ENCODE data around the gene FMO1.
A peak's percentile ranks its signal among the peaks of the same experiment; 100 is the strongest.
"Not testable (repeated sequence)": the region's sequence is repeated elsewhere in the genome, so short reads cannot be mapped to it uniquely, and the experiment has no call there.

FMO1 gene

DNA sequence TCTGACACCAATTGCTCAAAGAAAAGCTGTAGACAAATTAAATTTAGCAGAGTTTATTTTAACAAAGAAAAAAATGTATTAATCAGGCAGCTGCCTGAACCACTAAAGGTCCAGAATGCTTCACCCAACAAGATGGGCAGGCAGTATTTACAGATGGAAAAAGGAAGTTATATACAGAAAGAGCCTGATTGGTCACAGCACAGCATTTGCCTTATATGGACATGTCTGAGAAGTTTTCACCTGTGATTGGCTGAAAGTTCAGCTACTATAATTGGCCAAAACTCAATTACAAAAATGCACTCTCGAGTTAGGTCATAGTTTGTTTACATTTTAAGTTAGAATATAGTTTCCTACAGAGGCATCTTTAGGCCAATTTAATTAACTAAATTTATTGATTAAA is 15.1 kb upstream of the FMO1 start:
- DNase-seq (ENCODE audit: low spot score), result no peak

DNA sequence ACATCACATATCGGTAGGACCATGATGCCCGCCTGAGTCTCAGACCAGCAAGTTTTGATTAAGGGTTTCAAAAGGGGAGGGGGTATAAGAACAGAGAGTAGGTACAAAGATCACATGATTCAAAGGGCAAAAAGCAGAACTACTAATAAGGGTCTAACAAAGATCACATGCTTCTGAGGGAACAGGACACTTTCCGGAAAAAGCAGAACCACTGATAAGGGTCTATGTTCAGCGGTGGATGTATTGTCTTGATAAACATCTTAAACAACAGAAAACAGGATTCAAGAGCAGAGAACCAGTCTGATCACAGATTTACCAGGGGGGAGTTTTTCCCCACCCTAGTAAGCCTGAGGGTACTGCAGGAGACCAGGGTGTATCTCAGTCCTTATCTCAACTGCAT is 12.1 kb upstream of the FMO1 start:
- DNase-seq (ENCODE audit: low spot score), result not testable (repeated sequence)

DNA sequence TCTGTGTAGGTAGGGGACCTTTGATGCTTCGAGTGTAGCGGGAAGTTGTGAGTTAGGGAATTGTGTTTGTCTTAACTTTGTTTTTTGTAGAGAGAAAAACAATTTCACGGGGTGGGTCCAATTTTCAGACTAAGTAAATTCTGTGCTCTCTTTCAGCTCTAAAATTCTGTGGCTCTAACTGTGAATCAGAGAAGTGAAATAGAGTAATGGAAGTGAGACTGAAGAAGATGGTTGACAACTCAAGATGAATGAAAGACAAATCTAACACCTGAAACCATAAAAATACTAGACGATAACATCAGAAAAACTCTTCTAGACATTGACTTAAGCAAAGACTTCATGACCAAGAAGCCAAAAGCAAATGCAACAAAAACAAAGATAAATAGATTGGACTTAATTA is 4.4 kb upstream of the FMO1 start:
- no peak for DNase-seq (ENCODE audit: low spot score)

DNA sequence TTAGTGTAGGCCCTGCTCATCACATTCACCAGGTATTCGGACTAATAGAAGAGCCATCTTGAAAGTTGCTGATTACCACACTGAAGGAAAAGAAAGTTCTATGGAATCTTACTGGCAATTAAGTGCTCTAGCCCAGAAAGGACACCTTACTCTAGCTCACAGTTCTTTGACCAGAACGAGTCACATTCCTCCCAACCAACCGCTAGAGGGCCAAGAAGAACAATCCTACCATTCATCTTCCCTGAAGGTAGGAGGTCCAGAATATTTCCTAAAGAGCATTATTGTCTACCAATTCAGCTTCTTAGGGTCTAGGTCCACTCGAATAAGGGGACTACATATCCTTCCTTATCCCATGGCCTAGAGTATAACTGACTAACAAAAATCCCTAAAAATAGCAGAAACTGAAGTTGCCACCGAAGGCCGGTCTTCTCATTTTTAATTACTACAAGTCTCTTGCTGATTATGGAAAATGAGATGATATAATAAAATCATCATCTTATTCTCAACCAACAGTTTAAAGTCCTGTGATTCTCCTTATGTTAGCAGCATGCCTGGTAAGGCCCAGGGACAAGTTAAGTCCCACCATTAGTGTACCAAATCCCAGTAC is 2.7 kb upstream of the FMO1 start:
- peak; percentile 47 for DNase-seq (ENCODE audit: low spot score)

DNA sequence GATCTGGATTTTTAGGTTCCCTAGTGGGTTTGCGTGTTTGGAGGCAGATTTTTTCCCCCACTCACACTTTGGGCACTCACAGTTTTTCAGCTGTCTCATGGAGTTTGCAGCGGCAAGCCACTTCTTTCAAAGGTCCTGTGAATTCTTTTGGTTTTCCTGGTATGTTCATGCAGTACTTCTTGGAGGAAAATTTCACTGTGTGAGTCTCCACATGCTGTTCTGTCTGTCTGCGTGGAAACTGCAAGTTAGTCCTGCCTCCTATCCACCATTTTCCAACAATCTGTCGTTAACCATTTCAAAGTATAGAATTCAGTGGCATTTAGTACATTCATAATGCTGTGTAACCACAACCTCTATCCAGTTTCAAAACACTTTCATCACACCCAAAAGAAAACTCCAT is 793 bp upstream of the FMO1 start:
- no peak for DNase-seq (ENCODE audit: low spot score)

DNA sequence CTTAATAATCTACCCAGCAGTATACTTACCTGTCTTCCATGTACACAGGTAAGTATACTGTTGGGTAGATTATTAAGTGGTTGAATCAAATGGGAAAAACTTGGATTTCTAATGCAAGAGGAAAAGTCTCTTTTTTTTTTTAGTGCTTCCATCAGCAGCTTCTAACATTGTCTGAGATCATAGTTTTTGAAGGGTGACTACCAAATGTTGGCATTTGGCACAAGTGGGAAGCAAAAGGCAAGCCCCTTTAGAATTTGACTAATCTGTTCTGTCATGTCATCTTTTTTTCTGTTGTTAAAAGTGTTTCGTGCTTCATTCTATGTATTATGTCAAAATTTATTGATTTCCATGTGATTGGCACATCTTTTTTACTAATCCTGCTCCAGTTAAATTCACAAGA is 547 bp downstream of the FMO1 start:
- DNase-seq (ENCODE audit: low spot score), result no peak

DNA sequence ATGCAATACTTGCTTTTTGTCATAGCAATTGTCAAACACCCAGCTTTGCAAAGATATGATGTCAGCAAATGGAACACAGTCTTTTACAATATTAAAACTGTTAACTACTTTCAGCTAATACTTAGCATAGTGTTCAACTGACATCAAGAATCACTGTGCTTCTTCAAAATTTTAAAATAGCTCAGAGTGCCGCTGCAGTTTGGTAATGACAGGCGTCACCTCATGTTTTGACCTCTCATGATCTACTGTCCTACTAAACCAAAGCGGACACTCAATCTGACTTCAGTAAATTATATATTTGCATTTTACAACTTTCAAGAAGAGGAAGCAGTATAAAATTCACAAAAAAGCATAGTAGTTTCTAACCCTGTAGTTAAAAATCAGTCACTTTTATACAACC is 2.0 kb downstream of the FMO1 start:
- no peak for DNase-seq (ENCODE audit: low spot score)

DNA sequence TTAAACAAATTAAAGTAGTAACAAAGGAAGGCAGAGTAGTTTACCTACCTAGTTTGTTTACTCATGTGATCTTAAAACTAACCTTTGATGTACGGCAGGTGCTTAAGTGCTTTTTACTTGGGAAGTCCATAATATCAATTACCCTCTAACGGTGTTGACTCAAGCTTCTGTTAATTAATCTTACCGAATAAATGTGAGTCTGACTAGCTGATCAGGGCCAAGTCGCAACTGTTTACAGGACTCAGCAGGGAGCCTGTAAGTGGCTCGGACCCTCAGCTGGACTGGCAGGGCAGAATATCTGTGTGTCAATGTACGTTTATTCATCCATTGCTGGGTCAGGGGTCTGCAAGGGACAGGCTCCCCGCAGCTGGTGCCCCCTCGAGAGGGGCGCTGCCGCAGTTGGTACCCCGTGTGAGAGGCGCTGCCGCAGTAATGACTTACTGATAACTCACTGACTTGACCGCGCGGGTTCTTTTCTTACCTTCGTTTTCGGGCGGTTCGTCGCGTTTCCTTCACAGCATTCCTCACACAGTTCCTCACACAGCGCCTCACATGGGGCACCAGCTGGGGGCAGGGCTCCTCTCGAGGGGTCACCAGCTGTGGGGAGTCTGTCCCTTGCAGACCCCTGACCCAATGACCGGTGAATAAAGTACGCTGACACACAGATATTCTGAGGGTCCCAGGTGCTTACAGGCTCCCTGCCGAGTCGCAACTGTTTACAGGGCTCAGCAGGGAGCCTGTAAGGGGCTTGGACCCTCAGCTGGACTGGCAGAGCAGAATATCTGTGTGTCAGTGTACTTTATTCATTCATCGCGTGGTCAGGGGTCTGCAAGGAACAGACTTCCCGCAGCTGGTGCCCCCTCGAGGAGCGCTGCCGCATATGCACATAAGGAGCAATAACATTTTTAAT is 3.0 kb downstream of the FMO1 start:
- DNase-seq (ENCODE audit: low spot score), result peak; percentile 28

DNA sequence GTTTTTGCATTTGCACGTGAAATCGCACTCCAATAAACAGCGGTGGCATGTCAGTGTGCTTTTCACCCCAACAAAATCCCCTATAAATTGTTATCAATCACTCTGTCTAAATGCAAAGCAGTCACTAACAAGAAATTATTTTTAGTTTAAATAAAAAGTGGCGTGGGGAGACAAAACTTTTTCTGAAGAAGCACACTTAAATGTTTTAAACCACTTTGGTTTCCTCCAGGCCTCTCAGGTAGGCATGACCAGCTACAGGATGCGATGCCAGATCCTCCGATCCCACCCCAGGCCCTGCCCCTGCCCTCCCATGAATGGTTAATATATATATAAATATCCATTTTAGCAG is 3.6 kb downstream of the FMO1 start:
- DNase-seq (ENCODE audit: low spot score), result no peak

DNA sequence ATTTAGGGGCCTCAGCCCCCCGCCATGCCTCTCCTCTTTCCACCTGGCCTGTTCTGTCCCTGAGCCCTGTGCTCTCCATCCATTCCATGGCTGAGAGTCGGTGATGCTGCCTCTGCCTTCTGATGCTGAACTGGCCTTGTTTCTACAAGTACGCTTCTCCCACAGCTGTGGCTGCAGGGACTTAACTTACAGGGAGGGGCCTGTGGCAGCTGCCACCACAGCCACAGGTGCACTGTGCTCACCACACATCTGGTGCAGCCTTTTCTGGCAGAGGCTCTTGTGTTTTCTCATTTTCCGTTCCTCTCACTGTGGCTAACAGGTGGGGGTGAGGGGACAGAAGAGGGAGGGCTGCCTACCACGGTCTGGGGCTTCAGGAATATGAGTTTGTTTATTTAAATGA is 4.2 kb downstream of the FMO1 start:
- no peak for DNase-seq (ENCODE audit: low spot score)

DNA sequence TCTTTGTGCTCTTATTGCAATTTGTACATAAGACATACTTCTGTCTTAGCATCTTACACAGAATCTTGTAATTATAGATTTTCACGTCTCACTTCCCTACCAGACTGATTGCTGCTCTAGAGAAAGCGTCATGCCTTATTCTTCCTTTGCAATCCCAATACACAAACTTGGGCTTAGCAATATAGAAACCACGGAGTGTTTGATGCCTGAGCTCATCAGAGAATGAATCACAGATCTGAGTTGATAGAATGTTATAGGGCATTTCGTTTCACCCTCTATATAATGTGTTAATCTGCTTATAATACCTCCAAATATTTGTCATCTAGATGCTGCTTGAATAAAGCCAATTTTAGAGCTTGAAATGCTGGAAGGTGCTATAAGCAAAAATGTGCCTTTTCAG is 6.6 kb downstream of the FMO1 start:
- peak; percentile 11 for DNase-seq (ENCODE audit: low spot score)

DNA sequence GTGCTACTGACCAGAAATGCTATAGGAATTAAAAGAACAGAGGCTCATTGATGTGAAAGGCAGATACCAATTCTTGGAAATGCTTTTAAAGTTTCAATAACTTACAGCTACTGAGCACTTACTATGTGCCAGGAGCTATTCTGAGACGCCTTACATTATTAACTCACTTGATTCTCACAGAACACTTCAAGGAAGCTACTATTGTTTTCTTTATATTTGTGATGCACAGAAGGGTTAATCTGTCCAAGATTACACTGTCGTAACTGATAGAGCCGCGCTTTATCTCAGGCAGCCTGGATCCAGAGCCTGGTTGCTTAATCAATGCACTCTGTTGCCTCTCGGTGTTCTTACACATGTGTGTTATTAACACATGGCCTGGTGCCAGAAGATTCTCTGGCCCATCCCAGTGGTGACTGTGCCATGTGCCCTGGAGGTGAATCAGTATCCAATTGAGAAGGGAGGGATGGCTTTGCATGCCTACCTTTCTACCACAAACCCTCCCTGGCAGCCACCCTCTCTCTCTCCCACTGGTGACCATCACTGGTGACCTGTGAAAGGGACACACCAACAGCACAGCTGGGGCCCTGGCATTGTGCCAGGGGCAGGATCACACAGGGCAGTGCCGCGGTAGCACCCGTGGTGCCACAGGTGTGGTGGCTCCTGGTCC is 8.8 kb downstream of the FMO1 start:
- peak; percentile 26 for DNase-seq (ENCODE audit: low spot score)

DNA sequence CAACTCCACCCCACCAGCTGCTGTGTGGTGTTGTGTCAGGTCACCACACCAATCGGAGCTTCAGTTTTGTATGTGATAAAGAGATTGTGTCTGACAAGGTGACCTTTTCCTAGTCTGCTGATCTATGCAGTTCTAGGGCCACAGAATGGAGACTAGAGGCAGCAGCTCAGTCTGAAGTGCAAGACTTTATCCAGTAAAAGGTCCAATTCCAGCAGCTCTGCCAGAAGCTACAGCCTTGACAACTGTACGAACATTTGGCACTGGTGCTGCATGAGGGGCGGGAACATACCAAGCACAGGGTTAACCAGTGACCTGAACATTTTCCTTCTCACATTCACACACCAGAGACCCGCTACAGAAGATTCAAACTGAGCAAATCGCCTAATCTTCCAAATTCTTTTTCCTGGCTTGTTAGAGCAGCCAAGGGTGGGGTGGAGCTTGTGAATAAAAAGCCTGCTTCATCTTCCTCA is 9.3 kb downstream of the FMO1 start:
- DNase-seq (ENCODE audit: low spot score), result no peak

DNA sequence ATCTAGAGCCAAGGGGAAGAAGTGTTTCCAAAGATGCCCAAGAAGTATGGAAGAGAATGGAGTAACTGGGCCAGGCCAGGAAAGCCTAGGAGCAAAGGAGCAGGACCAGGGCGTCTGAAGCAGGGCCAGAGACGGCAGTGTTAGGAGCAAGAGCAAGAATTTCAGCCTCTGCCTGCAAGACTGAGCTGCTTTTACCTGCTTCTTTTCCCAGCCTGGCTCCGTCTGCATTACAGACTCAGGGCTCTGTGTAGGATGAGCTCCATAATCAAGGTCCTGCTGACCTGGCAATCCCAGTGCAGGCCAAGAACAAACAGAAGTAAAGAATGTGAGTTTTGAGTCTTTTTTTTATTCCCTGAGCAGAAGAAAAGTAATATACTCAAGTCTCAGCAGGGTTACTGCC is 10.1 kb downstream of the FMO1 start:
- no peak for DNase-seq (ENCODE audit: low spot score)

DNA sequence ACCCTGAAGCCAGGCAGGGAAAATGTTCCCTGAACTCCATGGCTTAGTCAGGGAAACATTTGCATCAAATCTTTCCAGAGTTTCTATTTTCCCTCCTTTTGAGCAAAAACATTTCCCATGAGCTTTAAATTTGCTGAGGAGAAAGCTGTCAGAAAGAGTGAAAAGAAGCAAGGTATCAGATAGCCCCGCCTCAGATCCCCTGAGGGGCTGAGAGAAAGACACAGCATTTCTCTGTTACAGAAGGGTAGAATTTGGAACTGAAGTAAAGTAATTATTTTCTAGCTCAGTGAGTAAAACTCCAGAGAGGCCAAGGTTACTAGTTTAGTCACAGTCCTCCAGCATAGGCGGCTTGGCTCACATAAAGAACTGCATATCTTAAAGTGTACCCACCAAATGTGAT is 10.6 kb downstream of the FMO1 start:
- no peak for DNase-seq (ENCODE audit: low spot score)

DNA sequence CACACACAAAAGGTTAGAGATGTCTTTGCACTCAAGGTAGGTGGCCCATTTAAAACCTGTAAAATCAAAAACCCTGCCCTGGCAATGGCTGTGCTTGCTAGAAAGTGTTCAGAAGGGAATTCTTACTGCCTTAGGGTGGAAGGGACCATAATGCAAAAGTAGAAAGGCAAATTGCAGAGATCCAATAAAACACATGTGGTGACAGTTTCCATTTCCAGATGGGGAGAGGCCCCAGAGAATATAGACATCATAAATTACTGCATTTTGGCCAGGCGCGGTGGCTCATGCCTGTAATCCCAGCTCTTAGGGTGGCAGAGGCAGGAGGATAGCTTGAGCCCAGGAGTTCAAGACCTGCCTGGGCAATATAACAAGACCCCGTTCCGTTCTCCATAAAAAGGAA is 13.0 kb downstream of the FMO1 start:
- DNase-seq (ENCODE audit: low spot score), result no peak

DNA sequence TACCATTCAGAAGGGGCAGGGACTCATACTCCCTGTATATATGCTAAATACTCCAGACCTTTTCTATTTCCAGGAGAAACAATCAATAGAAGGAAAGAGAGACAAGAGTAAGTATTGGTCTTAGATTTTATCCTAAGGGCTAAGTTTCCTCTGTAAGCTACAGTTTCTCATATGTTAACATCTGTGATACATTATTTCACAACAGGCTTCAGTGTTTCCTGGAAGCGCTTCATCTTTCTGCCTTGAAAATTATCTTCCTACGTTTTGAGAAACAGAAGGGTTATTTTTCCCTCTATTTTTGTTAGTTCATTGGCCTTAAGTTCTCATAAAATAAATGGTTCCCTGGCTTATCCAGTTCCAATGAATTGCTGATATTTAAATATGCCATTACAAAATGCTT is 15.6 kb downstream of the FMO1 start:
- DNase-seq (ENCODE audit: low spot score), result no peak

DNA sequence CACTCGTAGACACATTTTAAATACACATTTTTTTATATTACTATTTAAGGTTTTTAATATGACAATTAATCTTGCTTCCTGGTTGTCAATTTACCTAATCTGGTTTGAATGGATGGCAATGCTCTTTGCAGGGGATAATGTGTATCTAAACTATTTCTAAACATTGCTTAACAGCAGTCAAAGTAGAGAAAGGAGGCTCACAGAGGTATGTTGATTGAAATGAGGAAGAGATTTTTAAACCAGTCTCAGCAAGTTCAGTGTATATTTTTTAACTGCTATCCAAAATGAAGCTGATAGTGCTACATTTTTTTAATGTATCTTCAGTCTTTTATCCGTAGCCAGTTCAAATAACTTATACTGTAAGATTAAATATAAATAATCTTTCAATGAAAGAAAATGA is 17.4 kb downstream of the FMO1 start:
- no peak for DNase-seq (ENCODE audit: low spot score)

DNA sequence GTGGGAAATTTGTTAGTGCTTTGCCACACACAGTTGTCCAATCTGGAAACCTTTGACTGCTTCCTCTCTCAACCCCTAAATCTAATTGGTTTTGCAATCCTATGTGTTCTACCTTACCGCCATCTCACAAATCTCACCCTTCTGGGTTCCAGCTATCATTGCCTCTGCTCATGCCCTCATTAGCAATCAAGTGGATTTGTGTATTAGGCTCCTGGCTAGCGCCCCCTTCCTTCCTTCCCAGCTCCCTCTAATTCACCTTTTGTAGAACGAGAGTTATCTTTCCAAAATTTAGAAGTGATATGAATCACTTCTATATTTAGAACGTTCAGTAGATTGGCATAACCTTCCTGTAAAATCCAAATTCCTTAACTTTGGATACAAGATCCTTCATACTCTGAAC is 18.6 kb downstream of the FMO1 start:
- DNase-seq (ENCODE audit: low spot score), result no peak

DNA sequence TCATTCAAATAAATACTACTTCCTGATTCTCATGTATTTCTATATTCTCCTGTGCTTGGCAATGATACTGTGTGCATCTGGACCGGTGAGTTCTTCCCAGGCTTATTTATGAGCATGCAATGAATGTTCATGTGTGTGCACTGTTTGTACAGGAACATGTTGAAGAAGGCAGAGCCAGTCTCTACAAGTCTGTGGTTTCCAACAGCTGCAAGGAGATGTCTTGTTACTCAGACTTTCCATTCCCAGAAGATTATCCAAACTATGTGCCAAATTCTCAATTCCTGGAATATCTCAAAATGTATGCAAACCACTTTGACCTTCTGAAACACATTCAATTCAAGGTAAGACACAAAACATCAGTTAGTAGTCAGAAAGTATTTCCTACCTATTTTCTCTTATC is 19.1 kb downstream of the FMO1 start:
- no peak for DNase-seq (ENCODE audit: low spot score)

DNA sequence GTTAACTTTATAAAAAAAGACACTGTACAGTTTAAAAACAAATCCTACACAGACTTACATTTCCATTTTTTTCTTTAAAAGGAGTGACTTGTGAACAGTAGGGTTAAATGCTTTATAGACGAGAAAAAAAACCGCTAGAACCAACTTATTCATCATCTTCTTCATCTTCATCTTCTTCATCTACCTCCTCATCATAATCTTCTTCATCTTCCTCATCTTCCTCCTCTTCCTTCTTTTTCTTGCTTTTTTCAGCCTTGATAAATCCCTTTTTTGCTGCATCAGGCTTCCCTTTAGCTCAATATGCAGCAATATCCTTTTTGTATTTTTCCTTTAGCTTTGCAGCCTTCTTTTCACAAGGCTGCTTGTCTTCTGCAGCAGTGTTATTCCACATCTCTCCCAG is 22.5 kb downstream of the FMO1 start:
- DNase-seq (ENCODE audit: low spot score), result no peak

DNA sequence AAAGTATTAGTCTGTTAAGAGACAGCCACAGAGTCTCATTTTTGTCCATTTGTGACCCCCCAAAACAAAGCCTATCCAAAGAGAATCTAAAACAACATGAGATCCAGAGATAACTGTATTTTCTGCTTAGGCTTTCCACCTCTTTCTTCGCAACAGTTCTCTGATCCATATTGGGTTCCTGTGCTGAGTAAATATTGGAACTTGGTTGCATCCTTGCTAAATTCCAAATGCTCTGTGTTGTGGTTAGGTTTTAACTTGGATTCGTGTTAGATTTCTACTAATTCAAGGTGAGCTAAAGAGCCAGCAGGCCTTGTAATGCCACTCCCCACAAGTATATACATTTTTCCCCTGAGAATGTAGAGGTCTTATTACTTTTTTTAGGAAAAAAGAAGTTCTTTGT is 29.2 kb downstream of the FMO1 start:
- no peak for DNase-seq (ENCODE audit: low spot score)

DNA sequence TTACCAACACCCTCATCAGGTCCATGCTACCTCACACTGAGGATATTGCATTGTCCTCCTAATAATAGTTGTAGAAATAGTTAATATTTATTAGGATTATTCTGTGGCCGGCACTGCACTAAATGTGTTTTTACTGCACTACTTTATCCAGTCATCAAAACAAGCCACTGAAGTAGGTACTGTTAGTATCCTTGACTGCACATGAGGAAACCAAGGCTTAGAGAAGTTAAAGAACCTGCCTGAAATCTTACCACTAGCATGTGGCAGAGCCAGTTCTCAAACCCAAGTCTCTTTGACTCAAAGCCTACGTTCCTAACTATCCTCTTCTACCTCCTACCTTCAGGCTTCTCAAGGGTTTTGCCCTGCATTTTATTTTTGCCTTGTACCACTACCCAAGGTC is 30.9 kb downstream of the FMO1 start:
- DNase-seq (ENCODE audit: low spot score), result no peak

Data from SW480 (cell line).